GM19239 (cell line): ENCODE results near the gene NFATC1.

ENCODE experiments used
- DNase-seq: peaks from one replicate; pipeline ENCODE4 v3.0.0; 2011; ENCODE audit warnings: low spot score; ENCODE audit not compliant: insufficient read length
- FAIRE-seq: peaks from 2 replicates; lab custom pipeline; 2011; peaks lifted over from hg19 to GRCh38; lab: Jason Lieb, UNC

The NFATC1 gene

DNA sequence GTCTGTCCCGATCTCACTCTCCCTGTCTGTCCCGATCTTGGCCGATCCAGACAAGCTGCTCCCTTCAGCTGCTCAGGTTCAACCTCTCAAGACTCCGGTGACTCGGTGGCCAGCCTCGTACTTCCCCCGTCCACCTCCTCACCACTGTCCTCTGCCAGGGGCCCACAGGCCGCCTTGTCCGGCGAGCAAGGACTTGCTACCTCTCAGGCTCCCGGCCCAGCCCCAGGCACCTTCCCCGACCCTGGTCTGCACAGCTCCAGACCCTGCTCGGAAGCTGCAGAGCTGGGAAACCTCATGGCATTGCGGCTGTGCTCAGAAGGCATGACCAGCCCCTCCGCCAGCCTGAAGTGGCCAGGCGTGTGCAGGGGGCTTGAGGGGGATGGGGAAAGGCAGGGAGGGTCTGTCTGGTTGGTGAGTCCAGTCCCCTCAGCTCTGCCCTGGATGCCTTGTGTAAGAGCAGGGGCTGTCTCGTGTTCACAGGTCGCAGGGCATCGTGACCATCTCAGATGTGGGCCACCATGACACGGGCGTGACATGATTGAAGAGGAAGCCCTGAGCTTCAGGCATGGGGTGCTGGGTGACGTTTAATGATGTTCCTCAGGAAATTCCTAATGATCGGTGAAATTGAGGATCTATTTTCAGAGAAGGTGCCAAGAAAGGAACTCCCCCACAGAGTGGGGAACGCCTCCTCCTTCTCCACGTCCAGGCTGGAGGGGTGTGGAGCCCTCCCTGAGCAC is 162.6 kb downstream of the NFATC1 start:
- DNase-seq (no peak), FAIRE-seq (no peak)

DNA sequence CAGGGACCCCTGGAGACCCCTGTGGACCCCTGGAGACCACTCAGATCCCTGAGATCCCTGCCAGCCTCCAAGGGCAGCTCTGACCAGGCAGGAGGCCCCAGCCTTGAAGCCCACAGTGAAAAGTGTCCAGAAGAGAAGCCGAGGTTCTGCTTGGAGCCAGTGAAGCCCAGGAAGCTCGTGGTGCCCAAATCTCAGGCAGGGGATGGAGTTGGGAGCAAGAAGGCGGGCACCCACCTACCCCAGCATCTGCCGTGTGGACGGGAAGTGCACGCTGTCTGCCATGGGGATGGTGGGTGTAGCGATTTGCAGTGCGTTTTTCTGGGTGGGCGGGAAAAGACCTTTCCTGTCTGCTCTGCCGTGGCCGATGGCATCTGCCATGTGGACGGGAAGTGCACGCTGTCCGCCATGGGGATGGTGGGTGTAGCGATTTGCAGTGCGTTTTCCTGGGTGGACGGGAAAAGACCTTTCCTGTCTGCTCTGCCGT is 163.2 kb downstream of the NFATC1 start:
- FAIRE-seq (no peak), DNase-seq (no peak)

DNA sequence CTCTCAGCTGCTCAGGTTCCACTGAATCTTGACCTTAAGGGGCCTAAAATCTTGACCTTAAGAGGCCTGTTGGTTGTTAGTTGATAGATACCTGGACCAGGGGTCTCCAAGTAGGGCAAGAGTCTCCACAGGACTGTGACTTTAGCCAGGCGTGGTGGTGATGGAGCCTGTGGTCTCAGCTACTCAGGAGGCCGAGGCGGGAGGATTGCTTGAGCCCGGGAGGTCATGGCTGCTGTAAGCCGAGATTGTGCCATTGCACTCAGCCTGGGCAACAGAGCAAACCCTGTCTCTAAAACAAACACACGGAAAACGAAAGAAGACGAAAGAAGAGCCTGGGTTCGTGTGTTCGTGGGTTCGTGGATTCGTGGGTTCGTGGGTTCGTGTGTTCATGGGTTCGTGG is 163.7 kb downstream of the NFATC1 start:
- DNase-seq (no peak), FAIRE-seq (no peak)

DNA sequence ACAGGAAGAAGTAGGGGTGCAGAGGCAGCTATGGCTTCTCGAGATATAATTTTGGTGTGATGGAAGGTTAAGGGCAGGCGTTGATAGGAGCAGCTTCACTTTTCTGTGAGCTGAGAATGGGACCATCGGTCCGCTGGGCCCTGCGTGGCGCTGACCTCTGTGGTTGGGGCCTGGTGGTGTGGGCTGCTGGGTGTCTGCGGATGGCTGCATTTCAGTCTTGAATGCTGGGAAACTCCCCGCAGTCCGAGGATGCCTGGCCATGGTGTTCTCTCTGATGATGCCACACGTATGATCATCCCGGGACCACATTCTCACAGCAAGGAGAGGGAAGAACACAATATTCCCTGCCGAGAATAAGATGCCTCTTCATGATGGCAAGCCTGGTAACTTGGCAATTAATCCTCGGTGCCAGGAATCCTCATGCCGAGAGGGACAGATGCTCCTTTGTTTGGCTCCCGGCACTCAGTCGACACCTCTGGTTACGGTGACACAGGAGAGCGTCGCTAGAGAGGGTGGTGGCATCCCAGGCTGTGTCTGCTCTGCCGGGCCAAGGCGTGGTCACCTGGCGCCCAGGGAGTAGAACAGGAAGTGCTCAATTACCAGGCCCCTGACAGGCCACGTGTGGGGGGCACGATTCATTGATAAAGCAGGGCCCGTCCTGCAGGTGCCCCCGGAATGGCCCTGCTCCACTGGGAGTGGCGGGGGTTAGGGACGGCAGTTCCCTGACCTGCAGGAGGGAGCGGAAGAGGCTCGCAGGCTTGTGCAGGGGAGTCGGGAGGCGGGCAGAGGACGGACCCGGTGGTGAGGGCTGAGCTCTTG is 164.5 kb downstream of the NFATC1 start:
- FAIRE-seq, result no peak
- DNase-seq, result no peak

DNA sequence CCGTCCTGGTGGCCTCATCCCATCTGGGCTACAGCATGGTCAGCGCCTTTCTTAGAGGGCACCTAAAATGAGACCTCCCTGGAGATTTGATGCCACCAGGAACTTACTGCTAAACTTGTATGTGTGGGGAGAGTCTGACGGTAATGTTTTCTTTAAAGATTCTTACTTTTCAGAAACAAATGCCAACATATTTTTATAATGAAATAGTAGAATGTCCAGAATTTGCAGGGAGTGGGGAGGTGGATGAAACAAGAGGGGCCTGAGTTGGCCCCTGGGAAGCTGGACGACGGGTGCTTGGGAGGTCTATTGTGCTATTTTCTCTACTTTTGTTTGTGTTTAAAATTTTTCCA is 165.1 kb downstream of the NFATC1 start:
- FAIRE-seq, result no peak
- DNase-seq, result no peak

DNA sequence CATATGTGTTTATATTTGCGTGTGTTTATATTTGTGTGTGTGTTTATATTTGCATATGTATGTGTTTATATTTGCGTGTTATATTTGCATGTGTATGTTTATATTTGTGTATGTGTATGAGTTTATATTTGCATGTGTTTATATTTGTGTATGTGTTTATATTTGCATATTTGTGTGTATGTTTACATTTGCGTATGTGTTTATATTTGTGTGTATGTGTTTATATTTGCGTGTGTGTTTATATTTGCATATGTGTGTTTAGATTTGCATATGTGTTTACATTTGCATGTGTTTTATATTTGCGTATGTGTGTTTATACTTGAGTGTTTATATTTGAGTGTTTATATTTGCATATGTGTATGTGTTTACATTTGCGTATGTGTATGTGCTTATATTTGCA is 168.2 kb downstream of the NFATC1 start:
- FAIRE-seq (no peak), DNase-seq (no peak)

DNA sequence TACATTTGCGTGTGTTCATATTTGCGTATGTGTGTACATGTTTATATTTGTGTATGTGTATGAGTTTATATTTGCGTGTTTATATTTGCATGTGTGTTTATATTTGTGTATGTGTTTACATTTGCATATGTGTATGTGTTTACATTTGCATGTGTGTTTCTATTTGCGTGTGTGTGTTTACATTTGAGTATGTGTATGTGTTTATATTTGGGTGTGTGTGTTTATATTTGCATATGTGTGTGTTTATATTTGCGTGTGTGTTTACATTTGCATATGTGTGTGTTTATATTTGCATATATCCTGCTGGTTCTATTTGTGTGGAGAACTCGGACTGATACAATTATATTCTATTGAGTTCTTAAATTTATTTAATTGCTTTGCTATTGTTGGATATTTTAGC is 168.7 kb downstream of the NFATC1 start:
- DNase-seq (no peak), FAIRE-seq (no peak)

DNA sequence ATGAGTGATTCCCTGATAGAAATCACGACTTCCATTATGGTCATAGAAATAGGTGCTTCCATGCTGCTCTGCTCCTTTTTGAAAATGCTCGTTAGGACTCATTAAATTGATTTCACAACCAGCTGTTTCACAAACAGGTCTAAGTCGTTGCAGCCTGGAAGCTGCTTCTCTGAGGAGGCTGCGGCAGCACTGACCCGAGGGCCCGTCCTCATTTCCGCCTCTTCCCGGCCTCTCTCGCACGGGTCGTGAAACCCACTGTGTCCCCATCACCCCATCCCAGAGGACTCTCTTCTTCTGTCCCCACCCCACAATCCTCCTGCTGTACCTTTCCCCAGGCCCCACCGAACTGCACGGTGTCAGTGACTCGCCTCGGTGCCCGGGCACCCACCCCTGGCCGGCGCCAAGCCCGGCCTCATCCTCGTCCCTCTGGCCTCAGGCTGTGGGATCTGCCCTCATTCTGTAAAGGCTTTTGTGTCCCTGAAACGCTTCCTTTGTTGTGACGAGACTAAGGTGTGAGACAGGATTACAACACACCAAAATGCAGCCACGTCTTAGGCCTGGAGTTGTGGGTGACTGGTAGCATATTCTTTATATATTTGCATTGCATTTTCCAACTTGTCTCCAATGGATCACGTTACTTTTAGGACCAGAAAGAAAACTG is 171.2 kb downstream of the NFATC1 start:
- no peak for DNase-seq
- FAIRE-seq, result no peak

DNA sequence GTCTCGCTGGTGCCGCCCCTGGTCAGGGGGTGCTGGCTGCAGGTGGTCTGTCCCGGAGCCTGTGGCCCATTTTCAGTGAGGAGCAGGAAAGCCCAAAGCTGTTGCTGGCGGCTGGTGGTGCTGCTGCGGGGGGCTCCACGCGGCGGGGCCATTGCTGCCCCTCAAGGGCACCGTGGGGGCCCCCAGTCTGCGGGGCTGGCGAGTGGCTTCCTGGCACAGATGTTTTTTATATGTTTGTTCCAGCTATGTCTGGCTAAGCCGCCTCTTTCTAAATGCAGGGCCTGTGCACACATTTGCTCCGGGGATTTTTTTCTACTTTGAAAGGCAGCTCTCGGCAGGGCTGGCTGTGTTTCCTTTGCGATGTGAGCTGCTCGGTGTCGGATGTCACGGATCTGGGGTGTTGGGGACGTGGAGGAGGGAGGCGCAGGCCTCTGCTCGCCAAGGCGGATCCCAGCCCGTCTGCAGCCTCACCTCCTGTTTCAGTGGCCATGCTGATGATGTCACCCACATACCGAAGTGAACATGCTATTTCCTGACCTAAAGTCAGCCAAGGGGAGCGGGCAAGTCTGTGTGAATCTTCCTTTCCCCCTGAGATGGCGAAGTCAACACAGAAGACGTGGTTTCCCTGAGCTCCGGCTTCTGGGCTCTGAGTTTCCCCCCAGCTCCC is 171.9 kb downstream of the NFATC1 start:
- DNase-seq (no peak), FAIRE-seq (no peak)

DNA sequence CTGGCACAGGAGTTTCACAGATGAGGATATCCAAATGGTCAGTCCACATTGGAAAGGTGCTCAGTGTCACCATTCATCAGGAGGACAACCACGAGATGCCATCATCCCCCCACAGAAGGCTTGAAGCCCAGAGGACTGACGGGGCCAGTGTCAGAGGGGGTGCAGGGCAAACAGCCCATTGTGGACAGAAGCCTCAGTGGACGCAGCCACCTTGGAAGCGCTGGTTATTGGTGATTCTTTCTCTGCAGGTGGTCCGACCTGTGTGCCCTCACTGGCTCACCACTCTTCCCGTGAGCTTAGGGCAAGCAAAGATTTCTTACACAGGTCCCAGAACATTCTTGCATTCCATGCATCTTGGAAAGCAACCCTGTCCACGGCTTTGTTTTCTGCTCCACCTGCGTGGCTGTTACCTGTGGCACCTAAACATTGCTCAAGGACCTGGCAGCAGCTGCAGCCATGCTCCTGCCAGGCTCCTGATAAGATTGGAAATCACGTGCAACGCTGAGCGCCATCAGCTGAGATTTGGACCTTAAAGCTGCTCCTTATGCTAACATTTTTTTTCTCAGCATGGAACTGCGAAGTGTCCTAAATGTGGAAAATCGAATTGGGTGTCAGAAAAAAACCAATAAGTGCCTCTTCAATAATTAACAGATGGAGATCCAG is 172.9 kb downstream of the NFATC1 start:
- no peak for DNase-seq
- no peak for FAIRE-seq

DNA sequence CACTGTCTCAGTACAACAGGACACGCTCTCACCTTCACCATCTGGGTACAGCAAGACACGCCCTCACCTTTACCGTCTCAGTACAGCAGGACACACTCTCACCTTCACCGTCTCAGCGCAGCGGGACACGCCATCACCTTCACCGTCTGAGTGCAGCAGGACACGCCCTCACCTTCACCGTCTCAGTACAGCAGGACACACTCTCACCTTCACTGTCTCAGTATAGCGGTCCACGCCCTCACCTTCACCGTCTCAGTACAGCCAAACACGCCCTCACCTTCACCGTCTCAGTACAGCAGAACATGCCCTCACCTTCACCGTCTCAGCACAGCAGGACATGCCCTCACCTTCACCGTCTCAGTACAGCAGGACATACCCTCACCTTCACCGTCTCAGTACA is 174.0 kb downstream of the NFATC1 start:
- FAIRE-seq, result no peak
- DNase-seq, result no peak

DNA sequence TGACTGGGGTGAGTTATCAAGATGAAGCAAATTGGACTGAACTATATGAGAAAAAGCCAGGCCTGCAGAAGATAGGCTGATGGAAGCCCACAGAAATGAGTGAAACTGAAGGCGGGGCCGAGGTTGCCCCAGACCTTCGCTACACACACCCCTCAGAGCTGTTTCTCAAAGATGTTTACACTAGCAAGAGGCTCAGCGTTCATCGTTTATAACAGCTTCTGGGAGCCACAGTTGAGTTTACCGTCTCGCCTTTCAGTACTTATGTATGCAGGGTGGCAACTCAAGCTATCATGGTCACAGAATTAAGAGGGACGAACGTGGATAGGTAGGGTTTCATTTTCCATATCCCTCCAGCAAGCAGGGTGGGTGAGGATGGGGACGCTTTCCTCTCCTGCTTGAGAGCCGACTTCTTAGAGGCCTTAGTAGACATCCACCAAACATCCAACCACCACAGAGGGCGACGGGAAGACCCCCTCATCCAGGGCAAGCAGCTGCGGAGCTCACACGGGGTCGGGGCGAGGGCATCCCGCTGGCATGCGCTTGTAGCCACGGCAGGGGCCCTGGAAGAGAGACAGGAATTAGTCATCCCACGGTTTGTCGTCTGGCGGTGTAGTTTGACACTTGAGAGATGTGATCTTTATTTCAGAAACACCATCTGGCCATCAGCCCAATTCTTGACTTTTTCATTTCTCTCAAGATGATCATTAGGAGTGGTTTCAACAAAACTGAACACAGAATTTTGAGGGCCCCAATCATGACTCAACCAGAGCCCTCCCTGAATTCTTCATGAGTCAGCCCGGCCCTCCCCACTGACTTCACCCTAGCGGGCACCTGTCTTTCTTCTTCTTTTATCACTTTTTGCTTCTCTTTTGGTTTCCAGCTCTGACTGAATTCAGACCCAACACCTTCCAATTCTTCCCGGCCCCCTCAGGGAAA is 174.8 kb downstream of the NFATC1 start:
- FAIRE-seq, result no peak
- DNase-seq, result no peak

DNA sequence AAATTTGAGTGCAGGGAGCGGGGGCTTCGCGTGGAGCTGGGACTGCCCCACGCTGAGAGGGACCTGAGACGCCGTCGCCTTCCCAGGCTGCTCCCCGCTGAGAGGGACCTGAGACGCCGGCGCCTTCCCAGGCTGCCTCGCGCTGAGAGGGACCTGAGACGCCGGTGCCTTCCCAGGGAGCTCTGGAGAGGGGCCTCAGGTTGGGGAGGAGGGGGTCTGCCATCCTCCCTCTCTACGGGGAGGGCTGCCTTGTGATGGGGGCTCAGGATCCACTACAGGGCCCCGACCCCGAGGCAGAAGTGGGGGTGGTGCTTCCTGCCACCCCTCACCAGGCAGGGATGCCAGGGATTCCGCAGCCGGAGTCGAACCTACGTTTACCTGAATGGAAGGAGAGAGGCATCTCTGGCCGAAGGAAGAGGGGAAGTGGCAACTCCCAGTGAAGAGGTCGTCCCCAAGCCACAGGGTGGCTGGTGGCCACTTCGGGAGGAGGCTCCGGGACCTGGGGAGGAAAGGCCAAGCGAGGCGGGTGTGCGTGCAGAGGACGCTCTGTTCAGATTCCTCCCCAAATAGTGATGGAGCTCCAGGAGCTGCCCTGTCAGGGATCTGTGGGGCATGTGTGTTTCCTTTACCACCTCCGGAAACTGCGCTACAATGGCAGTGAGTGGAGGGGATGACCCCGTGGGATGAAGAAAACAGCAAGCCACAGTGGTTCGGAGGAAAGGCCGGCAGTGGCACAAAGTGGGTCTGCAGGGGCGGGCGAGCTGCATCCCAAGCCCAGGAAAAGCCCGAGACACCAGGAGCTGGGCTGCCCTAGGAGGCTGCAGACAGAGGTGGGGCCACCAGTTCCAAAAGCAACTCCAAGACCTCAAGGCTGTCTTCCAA is 175.7 kb downstream of the NFATC1 start:
- FAIRE-seq, result no peak
- DNase-seq, result no peak

DNA sequence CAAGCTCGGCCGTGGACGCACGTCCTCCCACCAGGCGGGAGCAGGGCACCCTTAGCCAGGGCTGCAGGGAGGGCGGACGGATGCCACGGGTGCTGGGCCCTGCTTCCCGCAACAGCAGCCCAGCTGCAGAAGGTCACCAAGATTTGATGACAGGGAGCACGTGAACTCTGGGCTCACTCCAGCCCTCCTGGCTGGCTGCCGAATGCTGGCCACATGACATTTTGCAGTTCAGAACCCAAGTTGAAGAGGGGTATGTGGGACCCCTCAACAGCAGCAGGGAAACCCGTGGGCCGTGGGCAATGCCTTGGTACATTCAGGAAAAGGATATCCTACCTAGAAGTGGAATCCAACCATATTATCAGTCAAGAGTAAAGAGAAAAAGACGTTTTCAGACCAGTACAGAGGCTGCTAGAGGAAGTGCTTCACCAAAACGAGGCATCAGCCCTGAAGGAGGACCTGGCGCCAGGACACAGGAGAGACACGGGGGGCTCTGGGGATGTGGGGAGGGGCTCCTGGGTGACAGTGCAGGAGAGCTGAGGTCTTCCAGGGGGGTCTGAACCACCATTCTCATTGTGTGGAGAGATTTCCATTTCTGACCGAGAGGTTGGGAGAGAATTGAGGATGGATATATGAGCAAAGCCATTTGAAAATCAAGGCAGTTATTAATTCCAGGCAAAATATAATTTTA is 176.5 kb downstream of the NFATC1 start:
- DNase-seq (no peak), FAIRE-seq (no peak)

DNA sequence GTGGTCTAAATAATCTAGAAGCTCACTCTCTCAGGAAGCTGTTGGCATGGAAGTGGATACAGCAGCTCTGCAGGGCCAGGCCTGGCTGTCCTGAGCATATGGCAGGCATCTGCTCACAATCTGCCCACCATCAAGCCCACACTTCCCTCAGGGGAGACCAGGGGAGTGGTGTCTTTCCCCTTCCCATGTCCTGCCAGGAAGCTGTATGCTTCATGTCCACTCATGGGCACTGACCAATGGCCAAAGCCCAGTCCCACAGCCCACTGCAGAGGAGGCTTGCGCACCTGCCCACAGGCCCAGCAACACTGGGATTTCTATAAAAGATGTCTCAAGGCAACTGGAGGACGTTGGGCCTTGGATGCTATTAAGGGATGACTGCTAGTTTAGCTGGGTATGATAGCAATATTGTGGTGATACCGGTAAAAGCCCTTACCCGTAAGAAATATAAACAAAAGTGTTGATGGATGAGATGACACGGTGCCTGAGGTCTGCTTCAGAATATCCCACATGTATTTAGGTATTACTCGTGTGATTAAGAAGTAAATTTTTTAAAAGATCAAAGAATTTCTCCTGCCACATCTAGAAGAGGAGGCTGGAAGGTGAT is 177.2 kb downstream of the NFATC1 start:
- DNase-seq, result no peak
- no peak for FAIRE-seq

DNA sequence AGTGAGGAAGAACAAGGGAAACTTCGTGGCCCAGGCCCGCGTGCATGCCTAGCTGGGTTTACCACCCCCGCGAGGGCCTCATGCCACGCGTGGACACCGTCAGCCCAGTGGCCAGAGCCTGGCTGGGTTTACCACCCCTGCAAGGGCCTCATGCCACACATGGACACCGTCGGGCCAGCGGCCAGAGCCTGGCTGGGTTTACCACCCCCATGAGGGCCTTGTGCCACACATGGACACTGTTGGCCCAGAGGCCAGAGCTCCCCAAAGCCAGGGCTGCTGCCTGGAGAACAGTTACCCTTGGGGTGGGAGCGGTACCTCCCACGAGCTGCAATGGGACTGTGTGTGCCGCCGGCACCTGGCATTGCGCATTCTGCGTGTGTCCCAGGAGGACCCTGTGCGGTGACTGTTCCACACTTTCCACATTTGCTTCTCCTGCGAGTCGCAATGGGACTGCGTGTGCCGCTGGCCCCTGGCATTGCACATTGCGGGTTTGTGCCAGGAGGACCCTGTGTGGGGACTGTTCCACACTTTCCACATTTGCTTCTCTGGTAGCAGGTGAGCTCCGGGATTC is 178.3 kb downstream of the NFATC1 start:
- no peak for DNase-seq
- no peak for FAIRE-seq
